B cell (primary cell): ENCODE data around the gene PSMD1.

Experiments used
- CTCF ChIP-seq: fragments of 200-600 bp; IDR thresholded peaks from one replicate; pipeline ENCODE4 v1.8.0; 2022; ENCODE audit warnings: antibody characterized with exemption, mild to moderate bottlenecking
- EZH2 ChIP-seq: IDR thresholded peaks from 2 replicates; pipeline ENCODE4 v1.6.1; 2012; ENCODE audit warnings: borderline replicate concordance, low read depth, mild to moderate bottlenecking, moderate library complexity, low read length; ENCODE audit not compliant: insufficient read depth, poor library complexity, severe bottlenecking

- TF ChIP-seq CTCF = no peak
- no peak for TF ChIP-seq EZH2
These were observed 18.0 kb upstream of the PSMD1 start for GRCh38 chr2:231038483-231039293.
